K562 (cell line): ENCODE results near the gene CACNA1I. TPM values are rescaled to one million over a fixed set of nuclear protein-coding genes. Genes with fewer than 3 reads are reported as not detected.

ENCODE experiments used
- CREB3L1 ChIP-seq: fragments of 450-650 bp; IDR thresholded peaks from 2 replicates; pipeline ENCODE4 v1.6.1; 2014; ENCODE audit warnings: low read depth, mild to moderate bottlenecking, moderate library complexity, borderline replicate concordance
- polyA plus RNA-seq, 8 experiments: library from polyadenylated mRNA; depleted of rRNA in 4 of 8; stranded (reverse) in 5 of 8; unstranded in 3 of 8; fragments of >200 nt; fragmentation: Nextera tagmentation in 2 of 8; fragmentation: Illumina TruSeq in 1 of 8; extraction: Ambion mirVana in 2 of 8; extraction: Trizol in 1 of 8; gene quantifications; 2 replicates each; pipeline versions ENCODE4 v1.2.1 to v1.2.3, GENCODE V29; 2011 to 2014; ENCODE audit warnings: inconsistent platforms in 1 of 8, missing spikeins in 1 of 8
- total RNA-seq, 7 experiments: library from RNA; depleted of rRNA in 6 of 7; stranded (reverse); fragments of >200 nt in 6 of 7; fragmentation: Illumina TruSeq in 2 of 7; extraction: Trizol in 2 of 7; gene quantifications; 2 replicates each; pipeline versions ENCODE4 v1.2.1 to v1.2.3, GENCODE V29; 2011 to 2021; ENCODE audit warnings: low replicate concordance in 1 of 7

CACNA1I gene
- total and polyA plus RNA-seq, 9 of the 15 experiments (the other 6 are each of a cell fraction or from before 2014, with no cell fraction given) = 0.01 to 0.79 (median 0.32) TPM; not detected in 1

DNA sequence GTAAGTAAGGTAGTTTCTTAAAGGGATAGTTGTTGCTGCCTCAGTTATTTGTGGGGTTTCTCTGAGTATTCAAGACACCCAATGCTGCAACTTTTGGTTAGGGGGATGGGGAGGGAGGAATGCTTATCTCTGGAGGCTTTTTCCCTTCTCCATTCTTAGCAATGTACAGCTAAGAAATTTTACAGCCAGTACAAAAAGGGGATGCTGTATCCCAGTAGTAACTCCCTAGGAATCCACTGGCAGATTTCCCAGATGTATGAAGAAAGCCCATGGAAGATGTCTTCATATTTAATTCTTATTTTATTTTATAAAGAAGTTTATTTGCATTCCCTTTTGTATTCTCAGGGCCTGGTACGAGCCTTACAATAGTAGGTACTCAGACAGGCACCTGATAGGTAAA lies 168.2 kb downstream of the CACNA1I start (continued):
- TF ChIP-seq CREB3L1 = no peak
- TF ChIP-seq, all 486 proteins: peak for 0

Other genes with a start within 250 kb of the CACNA1I start
- gene SYNGR1, start 220.8 kb upstream of the CACNA1I start, total RNA-seq (2014; rRNA removed) = 3.6 and 6.9 TPM in 2 replicates
- 1.4 and 2.1 TPM in 2 replicates for gene SYNGR1, start 220.8 kb upstream of the CACNA1I start, total RNA-seq (2014; rRNA removed; fragmentation: Illumina TruSeq; extraction: Trizol)
- 3.2 and 3.3 TPM in 2 replicates for gene SYNGR1, start 220.8 kb upstream of the CACNA1I start, total RNA-seq (2015; rRNA removed; fragmentation: Illumina TruSeq; extraction: Trizol)
- 12.5 and 13.6 TPM in 2 replicates for gene SYNGR1, start 220.8 kb upstream of the CACNA1I start, total RNA-seq (2021)
- 10.6 and 16.2 TPM in 2 replicates for gene SYNGR1, start 220.8 kb upstream of the CACNA1I start, polyA plus RNA-seq (2011; rRNA removed)
- 5.5 and 10.0 TPM in 2 replicates for gene SYNGR1, start 220.8 kb upstream of the CACNA1I start, polyA plus RNA-seq (2014; fragmentation: Illumina TruSeq; extraction: Trizol)
- 1 to 10 TPM; 1.8 to 2.3 TPM for gene SYNGR1, start 220.8 kb upstream of the CACNA1I start, polyA plus RNA-seq (2014; fragmentation: Nextera tagmentation; extraction: Ambion mirVana)
- 13.7 and 15.9 TPM in 2 replicates for gene SYNGR1, start 220.8 kb upstream of the CACNA1I start, polyA plus RNA-seq (2014; rRNA removed)
- 9.5 and 14.7 TPM in 2 replicates for gene TAB1, start 171.0 kb upstream of the CACNA1I start, total RNA-seq (2014; rRNA removed)
- 4.1 and 4.9 TPM in 2 replicates for gene TAB1, start 171.0 kb upstream of the CACNA1I start, total RNA-seq (2014; rRNA removed; fragmentation: Illumina TruSeq; extraction: Trizol)
- 10.3 and 10.4 TPM in 2 replicates for gene TAB1, start 171.0 kb upstream of the CACNA1I start, total RNA-seq (2015; rRNA removed; fragmentation: Illumina TruSeq; extraction: Trizol)
- 20.1 and 20.9 TPM in 2 replicates for gene TAB1, start 171.0 kb upstream of the CACNA1I start, total RNA-seq (2021)
- 12.3 and 19.2 TPM in 2 replicates for gene TAB1, start 171.0 kb upstream of the CACNA1I start, polyA plus RNA-seq (2011; rRNA removed)
- 11.5 and 15.2 TPM in 2 replicates for gene TAB1, start 171.0 kb upstream of the CACNA1I start, polyA plus RNA-seq (2014; fragmentation: Illumina TruSeq; extraction: Trizol)
- gene TAB1, start 171.0 kb upstream of the CACNA1I start, polyA plus RNA-seq (2014; fragmentation: Nextera tagmentation; extraction: Ambion mirVana) = 1 to 10 TPM in 1 of 2 experiments, under 1 TPM in 1; 0.36 to 1.1 TPM
- gene TAB1, start 171.0 kb upstream of the CACNA1I start, polyA plus RNA-seq (2014; rRNA removed) = 15.7 and 17.0 TPM in 2 replicates
- 4.6 and 5.7 TPM in 2 replicates for gene MGAT3, start 113.7 kb upstream of the CACNA1I start, total RNA-seq (2014; rRNA removed)
- 2.8 and 3.5 TPM in 2 replicates for gene MGAT3, start 113.7 kb upstream of the CACNA1I start, total RNA-seq (2014; rRNA removed; fragmentation: Illumina TruSeq; extraction: Trizol)
- 4.3 and 4.6 TPM in 2 replicates for gene MGAT3, start 113.7 kb upstream of the CACNA1I start, total RNA-seq (2015; rRNA removed; fragmentation: Illumina TruSeq; extraction: Trizol)
- gene MGAT3, start 113.7 kb upstream of the CACNA1I start, total RNA-seq (2021) = 11.4 and 11.5 TPM in 2 replicates
- 6.6 and 6.8 TPM in 2 replicates for gene MGAT3, start 113.7 kb upstream of the CACNA1I start, polyA plus RNA-seq (2011; rRNA removed)
- gene MGAT3, start 113.7 kb upstream of the CACNA1I start, polyA plus RNA-seq (2014; fragmentation: Illumina TruSeq; extraction: Trizol) = 4.2 and 5.4 TPM in 2 replicates
- gene MGAT3, start 113.7 kb upstream of the CACNA1I start, polyA plus RNA-seq (2014; fragmentation: Nextera tagmentation; extraction: Ambion mirVana) = under 1 TPM; 0.10 to 0.18 TPM
- 6.0 and 7.0 TPM in 2 replicates for gene MGAT3, start 113.7 kb upstream of the CACNA1I start, polyA plus RNA-seq (2014; rRNA removed)
- 25.5 and 28.3 TPM in 2 replicates for gene MIEF1, start 68.5 kb upstream of the CACNA1I start, total RNA-seq (2014; rRNA removed)
- 28.6 and 29.0 TPM in 2 replicates for gene MIEF1, start 68.5 kb upstream of the CACNA1I start, total RNA-seq (2014; rRNA removed; fragmentation: Illumina TruSeq; extraction: Trizol)
- 26.8 and 27.1 TPM in 2 replicates for gene MIEF1, start 68.5 kb upstream of the CACNA1I start, total RNA-seq (2015; rRNA removed; fragmentation: Illumina TruSeq; extraction: Trizol)
- gene MIEF1, start 68.5 kb upstream of the CACNA1I start, total RNA-seq (2021) = 51.8 and 54.3 TPM in 2 replicates
- 20.0 and 21.7 TPM in 2 replicates for gene MIEF1, start 68.5 kb upstream of the CACNA1I start, polyA plus RNA-seq (2011; rRNA removed)
- gene MIEF1, start 68.5 kb upstream of the CACNA1I start, polyA plus RNA-seq (2014; fragmentation: Illumina TruSeq; extraction: Trizol) = 37.7 and 40.8 TPM in 2 replicates
- 10 to 100 TPM; 10.9 to 13.1 TPM for gene MIEF1, start 68.5 kb upstream of the CACNA1I start, polyA plus RNA-seq (2014; fragmentation: Nextera tagmentation; extraction: Ambion mirVana)
- gene MIEF1, start 68.5 kb upstream of the CACNA1I start, polyA plus RNA-seq (2014; rRNA removed) = 23.6 and 29.1 TPM in 2 replicates
- gene ATF4, start 50.2 kb upstream of the CACNA1I start, total RNA-seq (2014; rRNA removed) = 311 and 355 TPM in 2 replicates
- gene ATF4, start 50.2 kb upstream of the CACNA1I start, total RNA-seq (2014; rRNA removed; fragmentation: Illumina TruSeq; extraction: Trizol) = 320 and 405 TPM in 2 replicates
- 153 and 156 TPM in 2 replicates for gene ATF4, start 50.2 kb upstream of the CACNA1I start, total RNA-seq (2015; rRNA removed; fragmentation: Illumina TruSeq; extraction: Trizol)
- 308 and 361 TPM in 2 replicates for gene ATF4, start 50.2 kb upstream of the CACNA1I start, total RNA-seq (2021)
- gene ATF4, start 50.2 kb upstream of the CACNA1I start, polyA plus RNA-seq (2011; rRNA removed) = 669 and 756 TPM in 2 replicates
- gene ATF4, start 50.2 kb upstream of the CACNA1I start, polyA plus RNA-seq (2014; fragmentation: Illumina TruSeq; extraction: Trizol) = 528 and 598 TPM in 2 replicates
- gene ATF4, start 50.2 kb upstream of the CACNA1I start, polyA plus RNA-seq (2014; fragmentation: Nextera tagmentation; extraction: Ambion mirVana) = 100 to 1,000 TPM in 1 of 2 experiments, 10 to 100 TPM in 1; 93.1 to 125 TPM
- 638 and 723 TPM in 2 replicates for gene ATF4, start 50.2 kb upstream of the CACNA1I start, polyA plus RNA-seq (2014; rRNA removed)
- 223 and 264 TPM in 2 replicates for gene RPS19BP1, start 38.0 kb upstream of the CACNA1I start, total RNA-seq (2014; rRNA removed)
- 33.0 and 44.9 TPM in 2 replicates for gene RPS19BP1, start 38.0 kb upstream of the CACNA1I start, total RNA-seq (2014; rRNA removed; fragmentation: Illumina TruSeq; extraction: Trizol)
- gene RPS19BP1, start 38.0 kb upstream of the CACNA1I start, total RNA-seq (2015; rRNA removed; fragmentation: Illumina TruSeq; extraction: Trizol) = 84.3 and 93.3 TPM in 2 replicates
- 109 and 110 TPM in 2 replicates for gene RPS19BP1, start 38.0 kb upstream of the CACNA1I start, total RNA-seq (2021)
- 75.6 and 90.4 TPM in 2 replicates for gene RPS19BP1, start 38.0 kb upstream of the CACNA1I start, polyA plus RNA-seq (2011; rRNA removed)
- gene RPS19BP1, start 38.0 kb upstream of the CACNA1I start, polyA plus RNA-seq (2014; fragmentation: Illumina TruSeq; extraction: Trizol) = 29.0 and 64.7 TPM in 2 replicates
- 1 to 10 TPM; 3.0 to 8.2 TPM for gene RPS19BP1, start 38.0 kb upstream of the CACNA1I start, polyA plus RNA-seq (2014; fragmentation: Nextera tagmentation; extraction: Ambion mirVana)
- 216 and 229 TPM in 2 replicates for gene RPS19BP1, start 38.0 kb upstream of the CACNA1I start, polyA plus RNA-seq (2014; rRNA removed)